Kidney (tissue), 14 donors: ENCODE data around the gene TPPP2. TPM values are rescaled to one million over a fixed set of nuclear protein-coding genes. Genes with fewer than 3 reads are reported as not detected.

Source experiments
- DNase-seq, 5 donors: peaks; one replicate each; pipeline ENCODE4 v3.0.0-alpha.2; 2013 to 2020
- FAIRE-seq: peaks from 2 replicates; lab custom pipeline; 2012; peaks lifted over from hg19 to GRCh38; lab: Jason Lieb, UNC
- H3K27ac ChIP-seq, 2 donors: one replicate each; pipeline ENCODE4 v1.7.0; 2013; ENCODE audit warnings: low read depth in 2 of 2, low read length in 2 of 2, inconsistent platforms in 1 of 2
- H3K27me3 ChIP-seq: one replicate; pipeline ENCODE4 v1.7.1; 2013; ENCODE audit warnings: low read length, inconsistent platforms; ENCODE audit not compliant: control insufficient read depth, insufficient read depth
- H3K36me3 ChIP-seq, 3 donors: one replicate each; pipeline versions ENCODE4 v1.7.0 to v1.7.1; 2013; ENCODE audit warnings: low read length in 3 of 3, control low read depth in 1 of 3, inconsistent platforms in 1 of 3; ENCODE audit not compliant: insufficient read depth in 3 of 3, control insufficient read depth in 2 of 3
- H3K4me1 ChIP-seq, 3 donors: one replicate each; pipeline versions ENCODE4 v1.7.0 to v1.7.1; 2013; ENCODE audit warnings: low read length in 3 of 3, inconsistent platforms in 1 of 3, low read depth in 1 of 3; ENCODE audit not compliant: control insufficient read depth in 2 of 3, insufficient read depth in 2 of 3
- H3K4me3 ChIP-seq, 3 donors: one replicate each; pipeline versions ENCODE4 v1.7.0 to v1.8.1; 2013; ENCODE audit warnings: low read length in 3 of 3, control low read depth in 1 of 3, inconsistent platforms in 1 of 3
- H3K9ac ChIP-seq, 3 donors: one replicate each; pipeline versions ENCODE4 v1.7.0 to v1.7.1; 2013; ENCODE audit warnings: low read length in 3 of 3, control low read depth in 1 of 3, inconsistent platforms in 1 of 3
- H3K9me3 ChIP-seq, 3 donors: one replicate each; pipeline versions ENCODE4 v1.7.0 to v1.7.1; 2013; ENCODE audit warnings: low read length in 3 of 3, control low read depth in 1 of 3, inconsistent platforms in 1 of 3; ENCODE audit not compliant: control insufficient read depth in 2 of 3, insufficient read depth in 1 of 3
- intact Hi-C: fragments of 100-400 bp; cut with DNase I; formaldehyde crosslinking; loops from one replicate; pipeline ENCODE4 v1.11.1; 2022
- polyA plus RNA-seq: library from polyadenylated mRNA; stranded (reverse); fragments of 350-450 nt; fragmentation: Illumina TruSeq; extraction: RNeasy Lipid Tissue Mini Kit (QIAGEN cat#74804); gene quantifications from one replicate; pipeline ENCODE4 v1.2.3, GENCODE V29; 2014; ENCODE audit warnings: low read depth, low replicate concordance; ENCODE audit not compliant: insufficient read depth
- total RNA-seq: library from RNA; stranded (reverse); fragmentation: NEBNext Ultra II Directional; extraction: Animal tissue kit (Norgen Biotek cat#: 25700); gene quantifications from one replicate; pipeline ENCODE4 v1.2.1, GENCODE V29; 2021
- TF ChIP-seq, protein P1 (sequence below): IDR thresholded peaks from 3 replicates; pipeline ENCODE4 v1.5.1; 2012; ENCODE audit warnings: mild to moderate bottlenecking, moderate library complexity, borderline replicate concordance; ENCODE audit not compliant: insufficient read depth; ENCODE audit errors: extremely low read depth
- donor health status: control.
- donor health status: control.
- donor health status: control.
- donor health status: control.
- donor health status: control.
- donor health status: DM: yes; HTN: yes; CAD: no.
- donor health status: Normal renal cell carcinoma (clear cell type).

TPPP2 gene
- total and polyA plus RNA-seq, 2 donors from 2014 or later, result 1.3 TPM; not detected in 1

DNA sequence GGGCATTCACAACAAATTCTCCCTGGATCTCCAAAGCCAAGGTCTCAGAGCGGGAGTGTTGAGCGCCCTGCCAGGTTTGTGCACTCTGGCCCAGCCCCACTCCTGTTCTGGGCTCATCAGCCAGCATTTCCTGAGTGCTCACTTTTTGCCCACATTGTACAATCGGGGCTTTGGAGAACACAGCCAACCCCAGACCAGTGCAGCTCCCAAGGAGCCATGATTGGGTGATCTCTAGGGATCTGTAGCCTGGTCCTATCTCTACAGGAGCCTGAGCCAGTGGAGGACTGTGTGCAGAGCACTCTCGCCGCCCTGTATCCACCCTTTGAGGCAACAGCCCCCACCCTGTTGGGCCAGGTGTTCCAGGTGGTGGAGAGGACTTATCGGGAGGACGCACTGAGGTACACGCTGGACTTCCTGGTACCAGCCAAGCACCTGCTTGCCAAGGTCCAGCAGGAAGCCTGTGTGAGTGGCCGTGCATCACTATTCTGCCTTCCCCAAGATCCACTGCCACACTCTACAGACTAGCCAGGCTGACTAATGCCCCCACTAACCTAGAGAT lies 42.8 kb downstream of the TPPP2 start:
- Histone ChIP-seq H3K4me3 (no peak overlapping the region), H3K27me3 (no peaks in the 10 kb centered on the region), H3K9ac (peak overlapping the region in 1 of 3 donors; percentile 61), H3K27ac (no peak overlapping the region), H3K4me1 (peaks cover 6 to 14% (median 12%) of the 10 kb centered on the region in 3 donors), H3K9me3 (no peaks in the 10 kb centered on the region), H3K36me3 (peaks cover 9 to 24% (median 22%) of the 10 kb centered on the region in 3 donors)
- no peak for DNase-seq
- intact Hi-C loops, result no loop called here
- TF ChIP-seq, protein P1, sequence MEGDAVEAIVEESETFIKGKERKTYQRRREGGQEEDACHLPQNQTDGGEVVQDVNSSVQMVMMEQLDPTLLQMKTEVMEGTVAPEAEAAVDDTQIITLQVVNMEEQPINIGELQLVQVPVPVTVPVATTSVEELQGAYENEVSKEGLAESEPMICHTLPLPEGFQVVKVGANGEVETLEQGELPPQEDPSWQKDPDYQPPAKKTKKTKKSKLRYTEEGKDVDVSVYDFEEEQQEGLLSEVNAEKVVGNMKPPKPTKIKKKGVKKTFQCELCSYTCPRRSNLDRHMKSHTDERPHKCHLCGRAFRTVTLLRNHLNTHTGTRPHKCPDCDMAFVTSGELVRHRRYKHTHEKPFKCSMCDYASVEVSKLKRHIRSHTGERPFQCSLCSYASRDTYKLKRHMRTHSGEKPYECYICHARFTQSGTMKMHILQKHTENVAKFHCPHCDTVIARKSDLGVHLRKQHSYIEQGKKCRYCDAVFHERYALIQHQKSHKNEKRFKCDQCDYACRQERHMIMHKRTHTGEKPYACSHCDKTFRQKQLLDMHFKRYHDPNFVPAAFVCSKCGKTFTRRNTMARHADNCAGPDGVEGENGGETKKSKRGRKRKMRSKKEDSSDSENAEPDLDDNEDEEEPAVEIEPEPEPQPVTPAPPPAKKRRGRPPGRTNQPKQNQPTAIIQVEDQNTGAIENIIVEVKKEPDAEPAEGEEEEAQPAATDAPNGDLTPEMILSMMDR, result no peak
- FAIRE-seq, result no peak

DNA sequence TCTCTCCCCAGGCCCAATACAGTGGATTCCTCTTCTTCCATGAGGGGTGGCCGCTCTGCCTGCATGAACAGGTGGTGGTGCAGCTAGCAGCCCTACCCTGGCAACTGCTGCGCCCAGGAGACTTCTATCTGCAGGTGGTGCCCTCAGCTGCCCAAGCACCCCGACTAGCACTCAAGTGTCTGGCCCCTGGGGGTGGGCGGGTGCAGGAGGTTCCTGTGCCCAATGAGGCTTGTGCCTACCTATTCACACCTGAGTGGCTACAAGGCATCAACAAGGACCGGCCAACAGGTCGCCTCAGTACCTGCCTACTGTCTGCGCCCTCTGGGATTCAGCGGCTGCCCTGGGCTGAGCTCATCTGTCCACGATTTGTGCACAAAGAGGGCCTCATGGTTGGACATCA lies 43.9 kb downstream of the TPPP2 start:
- DNase-seq (no peak), FAIRE-seq (no peak)
- intact Hi-C loops, result no loop called here
- no peak overlapping the region for H3K9ac ChIP-seq
- no peaks in the 10 kb centered on the region for H3K9me3 ChIP-seq
- no peak overlapping the region for H3K27ac ChIP-seq
- no peaks in the 10 kb centered on the region for H3K27me3 ChIP-seq
- TF ChIP-seq, protein P1, result no peak
- peaks cover 6 to 8% (median 7%) of the 10 kb centered on the region in 3 donors for H3K4me1 ChIP-seq
- peaks cover 15 to 33% (median 29%) of the 10 kb centered on the region in 3 donors for H3K36me3 ChIP-seq
- no peak overlapping the region for H3K4me3 ChIP-seq

DNA sequence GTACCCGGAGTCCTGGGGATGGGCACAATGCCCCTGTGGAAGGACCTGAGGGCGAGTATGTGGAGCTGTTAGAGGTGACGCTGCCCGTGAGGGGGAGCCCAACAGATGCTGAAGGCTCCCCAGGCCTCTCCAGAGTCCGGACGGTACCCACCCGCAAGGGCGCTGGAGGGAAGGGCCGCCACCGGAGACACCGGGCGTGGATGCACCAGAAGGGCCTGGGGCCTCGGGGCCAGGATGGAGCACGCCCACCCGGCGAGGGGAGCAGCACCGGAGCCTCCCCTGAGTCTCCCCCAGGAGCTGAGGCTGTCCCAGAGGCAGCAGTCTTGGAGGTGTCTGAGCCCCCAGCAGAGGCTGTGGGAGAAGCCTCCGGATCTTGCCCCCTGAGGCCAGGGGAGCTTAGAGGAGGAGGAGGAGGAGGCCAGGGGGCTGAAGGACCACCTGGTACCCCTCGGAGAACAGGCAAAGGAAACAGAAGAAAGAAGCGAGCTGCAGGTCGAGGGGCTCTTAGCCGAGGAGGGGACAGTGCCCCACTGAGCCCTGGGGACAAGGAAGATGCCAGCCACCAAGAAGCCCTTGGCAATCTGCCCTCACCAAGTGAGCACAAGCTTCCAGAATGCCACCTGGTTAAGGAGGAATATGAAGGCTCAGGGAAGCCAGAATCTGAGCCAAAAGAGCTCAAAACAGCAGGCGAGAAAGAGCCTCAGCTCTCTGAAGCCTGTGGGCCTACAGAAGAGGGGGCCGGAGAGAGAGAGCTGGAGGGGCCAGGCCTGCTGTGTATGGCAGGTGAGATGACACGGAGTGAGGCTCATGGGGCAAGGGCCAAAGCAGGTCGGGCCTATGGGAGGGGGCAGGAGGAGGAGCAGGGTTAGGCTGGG lies 44.6 kb downstream of the TPPP2 start:
- Histone ChIP-seq H3K4me3 (no peak overlapping the region), H3K36me3 (peaks cover 21 to 40% (median 29%) of the 10 kb centered on the region in 3 donors), H3K4me1 (peaks cover 0 to 6% (median under 1%) of the 10 kb centered on the region in 3 donors), H3K9ac (no peak overlapping the region), H3K9me3 (no peaks in the 10 kb centered on the region), H3K27ac (no peak overlapping the region), H3K27me3 (no peaks in the 10 kb centered on the region)
- FAIRE-seq (no peak), DNase-seq (no peak)
- TF ChIP-seq, protein P1, result no peak
- intact Hi-C loops, result no loop called here
